ENCODE measurements around the gene TMEM154.

The TMEM154 gene

DNA sequence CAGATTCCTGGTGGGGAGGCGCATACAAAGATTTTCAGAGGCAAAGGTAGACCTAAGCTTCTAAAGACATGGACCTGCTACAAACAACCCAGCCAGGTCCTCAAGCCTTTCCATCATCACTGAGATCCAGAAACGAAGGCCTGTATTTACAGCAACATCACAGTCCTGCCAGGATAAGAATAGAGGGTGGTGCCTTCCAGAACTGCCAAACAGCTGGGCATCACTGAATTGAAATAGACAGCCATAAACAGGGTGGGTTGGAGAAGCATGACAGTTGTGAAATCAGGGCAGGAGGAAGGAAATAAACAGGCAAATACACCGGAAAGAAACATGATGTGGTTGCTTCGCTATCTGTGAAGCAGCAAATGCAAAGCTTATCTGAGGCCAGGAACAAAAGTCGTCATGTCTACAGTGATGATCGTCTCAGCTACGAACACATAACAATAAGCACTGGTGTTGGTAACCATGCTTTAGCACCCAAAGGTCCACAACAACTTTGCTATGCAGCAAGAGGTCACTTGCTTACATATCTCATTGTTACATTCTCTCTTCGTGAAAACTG is 6.7 kb upstream of the TMEM154 start:
- TF ChIP-seq GATA3 (IDR thresholded peaks at IDR 0.05; ENCODE audit: low read depth, low read length) (no peak), GATA2 (IDR thresholded peaks at IDR 0.05; ENCODE audit: low read depth, low read length) (no peak)

DNA sequence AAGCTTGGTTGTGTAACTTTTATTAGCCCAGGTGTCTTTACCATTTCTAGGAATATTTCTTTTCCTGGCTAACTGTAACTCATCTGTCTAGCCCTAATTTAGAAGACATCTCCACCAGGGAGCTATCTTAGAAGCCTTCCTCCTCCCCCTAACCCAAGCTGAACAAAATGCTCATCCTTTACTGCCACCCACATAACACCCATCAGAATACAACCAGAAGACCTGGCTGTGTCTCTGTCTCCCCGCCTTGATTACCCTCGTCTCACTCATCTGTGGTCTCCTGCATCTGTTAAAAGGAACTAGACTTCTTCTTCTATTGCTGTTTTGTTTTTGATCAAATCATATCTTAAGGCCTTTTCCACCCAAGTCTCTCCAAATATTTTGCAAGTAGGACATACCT is 4.8 kb upstream of the TMEM154 start:
- TF ChIP-seq GATA3 (IDR thresholded peaks at IDR 0.05; ENCODE audit: low read depth, low read length) = no peak
- TF ChIP-seq GATA2 (IDR thresholded peaks at IDR 0.05; ENCODE audit: low read depth, low read length) = no peak

DNA sequence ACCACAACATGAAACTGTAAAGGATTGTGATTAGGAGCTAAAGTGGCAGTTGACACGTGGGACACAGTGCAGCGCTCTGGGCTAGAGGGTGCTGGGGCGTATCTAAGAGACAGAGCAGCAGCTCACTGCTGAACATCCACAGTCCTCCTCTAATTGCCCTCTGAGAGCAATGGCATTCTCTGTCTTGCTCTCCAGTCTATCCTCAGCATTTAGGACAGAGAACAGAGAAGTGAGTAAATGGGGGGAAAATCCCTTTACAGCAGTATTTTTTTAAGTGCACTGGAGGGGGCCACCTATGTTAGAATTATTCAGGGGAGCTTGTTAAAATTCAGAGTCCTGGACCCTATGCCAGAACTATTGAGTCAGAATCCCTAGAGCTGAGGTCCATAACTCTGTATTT is 4.2 kb upstream of the TMEM154 start:
- TF ChIP-seq GATA2 (IDR thresholded peaks at IDR 0.05; ENCODE audit: low read depth, low read length) = no peak
- no peak for TF ChIP-seq GATA3 (IDR thresholded peaks at IDR 0.05; ENCODE audit: low read depth, low read length)

DNA sequence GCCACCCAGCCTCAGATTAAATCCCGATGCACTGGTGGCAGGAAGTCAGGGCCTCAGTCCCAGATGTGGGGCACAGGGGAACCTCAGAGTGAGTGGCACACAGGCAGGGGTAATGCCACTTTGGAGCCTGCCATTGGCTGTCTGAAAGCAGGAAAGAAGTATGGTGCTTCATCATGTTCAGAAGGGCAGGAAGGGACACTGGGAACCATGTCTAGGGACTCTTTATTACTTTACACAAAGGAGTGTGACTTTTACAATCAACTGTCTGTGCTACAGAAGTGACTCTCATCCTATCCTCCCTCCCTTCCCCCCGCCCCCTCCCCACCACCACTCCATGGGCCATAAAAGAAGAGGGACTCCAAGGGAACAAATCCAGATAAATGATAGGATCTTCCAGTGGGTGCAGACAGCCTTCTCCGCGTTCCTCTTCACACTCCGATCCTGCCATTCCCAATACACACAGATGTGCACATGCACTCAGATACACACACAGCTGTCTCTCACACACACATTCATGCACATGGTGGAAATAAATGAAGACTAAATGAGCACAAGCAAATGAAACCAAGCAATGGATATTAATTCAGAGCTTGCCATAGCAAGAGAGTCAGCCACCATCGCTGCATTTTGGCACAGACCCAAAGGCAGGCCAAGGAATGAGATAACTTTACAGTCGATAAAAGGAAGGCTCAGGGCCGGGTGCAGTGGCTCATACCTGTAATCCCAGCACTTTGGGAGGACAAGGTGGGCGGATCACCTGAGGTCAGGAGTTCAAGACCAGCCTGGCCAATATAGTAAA is 2.5 kb upstream of the TMEM154 start:
- TF ChIP-seq GATA2 (IDR thresholded peaks at IDR 0.05; ENCODE audit: low read depth, low read length) = no peak
- TF ChIP-seq GATA3 (IDR thresholded peaks at IDR 0.05; ENCODE audit: low read depth, low read length) = no peak

DNA sequence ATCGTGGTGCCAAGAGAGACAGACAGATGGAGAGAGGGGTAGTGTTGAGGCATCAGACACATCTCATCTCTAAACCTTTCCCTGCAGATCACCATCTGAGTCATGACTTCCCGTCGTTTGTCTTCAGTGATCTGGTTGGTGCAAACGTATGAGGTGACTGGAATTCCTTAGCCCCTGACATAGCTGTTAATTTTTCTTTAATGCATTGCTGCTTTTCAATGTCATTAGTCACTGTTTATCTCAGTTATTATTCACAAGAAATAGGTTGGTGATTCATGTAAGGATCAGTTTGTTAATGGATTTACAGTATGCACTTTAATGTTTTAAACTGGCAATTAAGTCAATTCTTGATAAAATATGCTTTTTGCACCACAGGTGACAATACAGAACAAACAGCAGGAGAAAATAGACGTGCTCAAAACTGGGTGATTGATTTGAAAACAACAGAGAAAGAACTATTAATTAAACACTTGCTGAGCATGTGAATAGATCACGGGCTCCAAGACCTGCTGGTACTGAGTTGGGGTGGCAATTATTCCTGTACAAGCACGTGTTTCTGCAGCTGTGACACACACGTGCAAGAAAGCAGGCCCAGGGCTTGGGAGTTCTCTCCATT is 1.3 kb upstream of the TMEM154 start:
- TF ChIP-seq GATA2 (IDR thresholded peaks at IDR 0.05; ENCODE audit: low read depth, low read length) (no peak), GATA3 (IDR thresholded peaks at IDR 0.05; ENCODE audit: low read depth, low read length) (no peak)

DNA sequence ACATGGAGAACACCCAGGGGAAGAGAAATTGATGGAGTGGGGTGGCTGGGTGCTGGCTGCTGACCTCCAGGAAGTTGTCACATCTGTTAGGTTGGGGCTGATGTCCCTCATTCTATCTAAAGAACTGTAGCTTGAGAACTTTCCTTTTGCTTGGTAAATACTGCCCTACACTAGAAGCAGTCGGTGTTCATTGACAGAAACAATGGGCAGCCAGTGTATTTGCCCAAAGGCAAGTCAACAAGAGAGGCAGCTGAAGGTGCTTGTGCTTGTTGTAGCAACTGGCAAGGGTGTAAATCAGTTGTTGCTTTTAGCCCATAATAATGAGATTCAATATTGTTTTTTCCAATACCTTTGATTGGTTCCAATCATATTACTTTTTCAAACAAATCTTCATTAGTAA is 956 bp downstream of the TMEM154 start:
- TF ChIP-seq GATA3 (IDR thresholded peaks at IDR 0.05; ENCODE audit: low read depth, low read length) (no peak), GATA2 (IDR thresholded peaks at IDR 0.05; ENCODE audit: low read depth, low read length) (no peak)

DNA sequence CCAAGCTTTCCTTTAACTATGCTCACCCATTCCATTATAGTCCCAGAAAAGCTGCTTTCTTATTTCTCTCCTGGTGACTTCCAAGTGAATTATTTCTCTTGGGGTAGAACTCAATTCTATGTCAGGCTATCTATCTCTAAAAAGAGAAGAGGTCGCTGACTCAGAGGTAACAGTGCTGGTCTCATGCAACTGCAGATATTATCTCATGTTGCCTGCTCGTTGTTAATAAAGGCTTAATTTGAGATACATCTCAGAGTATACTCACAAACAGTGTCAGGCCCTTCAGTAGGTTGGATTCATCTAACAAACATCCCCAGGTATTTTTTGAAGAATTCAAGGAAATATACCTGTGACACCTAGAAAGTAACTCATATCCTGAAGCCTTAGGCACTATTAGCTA is 2.7 kb downstream of the TMEM154 start:
- no peak for TF ChIP-seq GATA3 (IDR thresholded peaks at IDR 0.05; ENCODE audit: low read depth, low read length)
- TF ChIP-seq GATA2 (IDR thresholded peaks at IDR 0.05; ENCODE audit: low read depth, low read length) = no peak; the same call in 1 of the 2 replicates

DNA sequence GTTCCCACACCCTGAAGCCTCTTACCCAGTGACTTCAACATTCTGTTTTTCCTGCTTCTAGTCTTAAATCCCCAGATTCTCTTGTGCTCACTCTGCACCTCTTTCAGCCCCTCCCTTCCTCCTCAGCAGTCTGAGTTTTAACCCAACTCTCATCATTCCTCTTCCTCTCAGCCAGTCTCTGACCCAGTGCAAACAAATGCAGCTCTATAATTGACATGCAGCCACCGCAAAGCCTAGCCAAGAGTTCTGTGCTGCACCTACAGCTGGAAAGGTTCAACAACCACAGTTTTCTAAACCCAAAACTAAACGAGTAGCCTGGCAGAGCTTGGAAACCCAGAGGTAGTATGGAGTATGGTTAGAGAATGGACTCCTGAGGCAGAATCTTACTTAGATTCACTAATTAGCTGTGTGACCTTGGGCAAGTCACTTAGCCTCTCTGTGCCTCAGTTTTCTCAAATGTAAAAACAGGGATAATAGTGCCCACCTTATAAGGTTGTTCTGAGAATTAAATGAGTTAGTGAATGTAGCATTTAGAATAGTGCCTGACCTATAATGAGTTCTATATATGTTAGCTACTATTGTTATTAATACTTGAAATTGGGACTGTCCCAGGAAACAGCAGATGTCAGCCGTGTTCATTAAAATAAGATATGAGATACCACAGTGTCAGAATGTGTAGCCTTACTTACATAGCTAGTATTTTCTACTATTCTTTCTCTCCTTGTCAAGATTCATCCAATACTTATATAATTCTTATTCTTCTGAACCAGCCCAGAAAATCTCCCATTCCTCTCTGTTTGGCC is 3.5 kb downstream of the TMEM154 start:
- no peak for TF ChIP-seq GATA2 (IDR thresholded peaks at IDR 0.05; ENCODE audit: low read depth, low read length)
- no peak for TF ChIP-seq GATA3 (IDR thresholded peaks at IDR 0.05; ENCODE audit: low read depth, low read length)

DNA sequence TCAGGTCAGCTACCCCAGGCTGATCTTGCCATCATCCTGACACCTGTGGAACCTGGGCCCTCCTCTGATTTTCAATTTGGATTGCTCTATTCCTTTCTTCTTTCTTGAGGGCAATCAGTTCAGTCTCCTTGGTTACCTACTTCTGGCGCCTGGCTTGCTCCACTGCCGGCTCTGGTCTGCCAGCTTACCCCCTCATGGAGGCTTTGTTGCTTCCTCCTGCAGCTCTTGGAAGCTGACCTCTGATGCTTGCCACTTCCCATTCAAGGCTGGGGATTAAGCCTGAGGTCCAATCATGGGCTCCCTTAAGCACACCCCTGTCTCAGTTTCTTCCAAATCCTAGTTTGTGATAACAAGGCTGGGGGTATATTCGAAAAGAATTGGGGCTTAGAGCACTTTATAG is 5.4 kb downstream of the TMEM154 start:
- no peak for TF ChIP-seq GATA2 (IDR thresholded peaks at IDR 0.05; ENCODE audit: low read depth, low read length)
- no peak for TF ChIP-seq GATA3 (IDR thresholded peaks at IDR 0.05; ENCODE audit: low read depth, low read length)

DNA sequence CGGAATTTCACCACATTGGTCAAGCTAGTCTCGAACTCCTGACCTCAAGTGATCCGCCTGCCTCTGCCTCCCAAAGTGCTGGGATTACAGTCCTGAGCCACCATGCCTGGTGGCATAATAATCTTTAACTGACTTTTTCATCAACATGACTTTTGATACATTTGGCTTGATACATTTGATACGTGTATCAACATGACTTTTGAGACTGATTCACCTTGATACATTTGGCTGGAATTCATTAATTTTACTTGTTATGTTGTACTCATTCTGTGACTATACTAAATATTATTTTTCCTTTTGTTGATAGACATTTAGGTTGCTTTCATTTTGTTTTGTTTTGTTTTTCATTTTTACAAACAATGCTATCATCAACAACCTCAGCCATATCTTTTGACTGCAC is 6.3 kb downstream of the TMEM154 start:
- TF ChIP-seq GATA3 (IDR thresholded peaks at IDR 0.05; ENCODE audit: low read depth, low read length) = no peak
- TF ChIP-seq GATA2 (IDR thresholded peaks at IDR 0.05; ENCODE audit: low read depth, low read length) = no peak

DNA sequence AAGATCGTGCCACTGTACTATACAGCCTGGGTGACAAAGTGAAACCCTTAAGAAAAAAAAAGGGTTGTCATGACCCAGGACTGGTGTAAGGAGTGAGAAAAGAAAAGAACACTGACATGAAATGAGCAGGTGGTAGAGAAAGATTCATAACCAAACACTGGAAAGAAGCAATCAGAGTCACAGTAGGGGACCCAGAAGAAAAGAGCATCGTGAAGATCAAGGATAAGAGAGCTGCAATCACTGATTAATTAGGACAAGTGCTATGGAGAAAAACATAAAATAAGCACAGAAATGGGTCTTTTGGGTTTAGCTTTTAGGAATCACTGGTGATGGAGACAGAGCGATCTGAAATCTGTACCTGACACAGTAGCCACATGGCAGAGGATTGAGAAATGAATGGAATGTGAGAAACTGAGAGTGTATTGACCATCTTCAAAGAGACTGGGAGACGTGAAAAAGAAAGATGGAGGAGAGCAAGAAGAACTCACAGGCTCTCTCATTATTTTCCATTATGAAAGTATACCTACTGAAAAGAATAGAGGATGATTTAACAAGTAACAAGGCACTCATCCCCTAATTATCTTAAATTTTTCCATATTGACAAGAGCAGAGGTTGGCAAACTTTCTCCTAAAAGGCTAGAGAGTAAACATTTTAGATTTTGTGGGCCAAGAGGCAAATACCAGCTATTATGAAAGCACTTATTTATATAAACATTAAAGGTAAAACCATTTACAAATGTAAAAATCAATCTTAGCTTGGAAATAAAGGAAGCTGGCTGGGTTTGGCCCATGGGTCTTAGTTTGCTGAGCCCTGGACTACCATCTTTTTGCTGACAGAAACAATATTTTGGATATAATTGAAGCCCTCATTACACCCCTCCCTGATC is 7.3 kb downstream of the TMEM154 start:
- no peak for TF ChIP-seq GATA2 (IDR thresholded peaks at IDR 0.05; ENCODE audit: low read depth, low read length)

DNA sequence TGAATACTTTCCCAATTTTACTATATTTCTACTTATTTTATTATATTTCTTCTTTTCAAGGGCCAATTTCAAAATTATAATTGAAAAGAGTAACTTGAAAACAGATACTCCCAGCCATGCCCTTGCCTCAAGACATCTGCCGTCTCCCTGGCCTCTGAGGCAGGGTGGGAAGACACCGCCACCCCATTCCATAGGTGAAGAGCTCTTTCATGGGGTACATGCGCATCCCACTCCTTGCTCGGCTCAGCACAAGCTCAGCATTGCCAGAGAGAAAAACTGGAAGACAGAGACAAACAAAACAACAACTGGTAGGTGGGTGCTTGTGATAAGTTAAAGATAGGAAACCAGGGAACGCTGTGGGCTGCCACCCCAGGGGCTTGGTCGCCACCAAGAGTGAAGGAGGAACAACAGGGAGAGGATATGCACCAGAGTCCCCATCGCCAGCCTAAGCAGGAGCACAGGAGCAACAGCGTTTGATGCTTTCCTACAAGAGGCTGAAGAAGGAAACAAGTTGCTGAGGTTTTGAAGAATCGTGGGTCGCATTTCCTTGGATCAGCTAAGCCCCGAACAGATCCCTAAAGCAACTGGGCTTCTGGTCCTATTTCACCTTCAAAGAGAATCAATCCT is 11.3 kb downstream of the TMEM154 start:
- TF ChIP-seq GATA2 (IDR thresholded peaks at IDR 0.05; ENCODE audit: low read depth, low read length) = no peak
- no peak for TF ChIP-seq GATA3 (IDR thresholded peaks at IDR 0.05; ENCODE audit: low read depth, low read length)

DNA sequence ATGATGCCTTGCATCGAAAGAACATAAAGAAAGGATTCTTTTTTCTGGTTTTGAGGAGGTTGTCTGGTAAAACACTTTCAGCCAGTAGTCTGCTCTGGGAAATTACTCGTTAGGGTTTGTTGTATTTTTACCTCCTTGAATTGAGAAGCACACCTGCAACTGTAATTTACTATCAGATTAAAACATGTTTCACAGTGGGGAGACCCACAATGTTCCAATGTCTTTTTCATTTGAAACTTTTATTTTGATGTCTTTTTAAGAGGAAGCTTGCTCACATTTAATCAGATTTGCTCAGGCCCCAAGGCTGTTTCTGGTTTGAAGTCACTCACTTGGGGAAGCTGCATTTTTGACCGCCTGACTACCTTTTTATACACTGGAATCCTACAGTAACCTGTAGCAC is 12.0 kb downstream of the TMEM154 start:
- TF ChIP-seq GATA2 (IDR thresholded peaks at IDR 0.05; ENCODE audit: low read depth, low read length) = no peak
- no peak for TF ChIP-seq GATA3 (IDR thresholded peaks at IDR 0.05; ENCODE audit: low read depth, low read length)

All from SH-SY5Y (cell line).